ENCODE data around the gene ADGRG3. TPM values are rescaled to one million over a fixed set of nuclear protein-coding genes. Genes with fewer than 3 reads are reported as not detected.

ADGRG3 gene
- total and polyA plus RNA-seq, 2 of the 8 experiments (the other 6 are each of a cell fraction or from before 2014, with no cell fraction given), result 0.28 to 0.98 TPM

GRCh38 chr16:57628008-57628781 is 39.9 kb upstream of the ADGRG3 start, which contains the start of gene ADGRG1 (continued):
- TF ChIP-seq, protein P1, sequence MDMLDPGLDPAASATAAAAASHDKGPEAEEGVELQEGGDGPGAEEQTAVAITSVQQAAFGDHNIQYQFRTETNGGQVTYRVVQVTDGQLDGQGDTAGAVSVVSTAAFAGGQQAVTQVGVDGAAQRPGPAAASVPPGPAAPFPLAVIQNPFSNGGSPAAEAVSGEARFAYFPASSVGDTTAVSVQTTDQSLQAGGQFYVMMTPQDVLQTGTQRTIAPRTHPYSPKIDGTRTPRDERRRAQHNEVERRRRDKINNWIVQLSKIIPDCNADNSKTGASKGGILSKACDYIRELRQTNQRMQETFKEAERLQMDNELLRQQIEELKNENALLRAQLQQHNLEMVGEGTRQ (IDR thresholded peaks at IDR 0.05; ENCODE audit: low read length), result no peak
- no peak for TF ChIP-seq NRF1 (IDR thresholded peaks at IDR 0.05; ENCODE audit: low read depth, low read length)
- no peak for TF ChIP-seq SP2 (IDR thresholded peaks at IDR 0.05; ENCODE audit: low read length)
- no peak for TF ChIP-seq POLR2A (IDR thresholded peaks at IDR 0.05; ENCODE audit: control extremely low read depth in 1 of 2, low read depth in 2 of 2, low read length in 2 of 2)
- TF ChIP-seq BCL11A (IDR thresholded peaks at IDR 0.05; ENCODE audit: low read depth in 2 of 2, low read length in 2 of 2), result no peak
- no peak for TF ChIP-seq NANOG (IDR thresholded peaks at IDR 0.05; ENCODE audit: insufficient read depth, low read depth, low read length, poor library complexity, severe bottlenecking)
- TF ChIP-seq EZH2 (IDR thresholded peaks at IDR 0.05; ENCODE audit: low read depth, low read length, severe bottlenecking), result no peak
- no peak for TF ChIP-seq SIX5 (IDR thresholded peaks at IDR 0.05; ENCODE audit: low read depth, low read length)
- no peak for TF ChIP-seq KDM1A (IDR thresholded peaks at IDR 0.05; ENCODE audit: borderline replicate concordance, low read length)
- TF ChIP-seq KDM5A (IDR thresholded peaks at IDR 0.05; ENCODE audit: low read length), result no peak
- no peak for TF ChIP-seq POLR2AphosphoS5 (IDR thresholded peaks at IDR 0.05; ENCODE audit: low read depth, low read length)
- peak in 1 of 2 experiments; percentile 21; a peak in 1 of 4 replicates for TF ChIP-seq RAD21 (IDR thresholded peaks at IDR 0.05 in 1 of 2, conservative IDR thresholded peaks at IDR 0.05 in 1 of 2; ENCODE audit: low read depth in 2 of 2, low read length in 2 of 2)
- no peak for TF ChIP-seq SAP30 (IDR thresholded peaks at IDR 0.05; ENCODE audit: insufficient read depth, insufficient replicate concordance, low read length)
- no peak for TF ChIP-seq CHD2 (IDR thresholded peaks at IDR 0.05; ENCODE audit: low read length)
- no peak for TF ChIP-seq TBP (IDR thresholded peaks at IDR 0.05; ENCODE audit: low read depth, low read length)
- no peak for TF ChIP-seq CBX5 (IDR thresholded peaks at IDR 0.05; ENCODE audit: low read depth, low read length)
- no peak for TF ChIP-seq RBBP5 (IDR thresholded peaks at IDR 0.05; ENCODE audit: borderline replicate concordance, low read depth, low read length)
- TF ChIP-seq CBX8 (IDR thresholded peaks at IDR 0.05; ENCODE audit: borderline replicate concordance, low read depth, low read length), result no peak
- TF ChIP-seq BACH1 (IDR thresholded peaks at IDR 0.05; ENCODE audit: low read length), result peak; percentile 98
- no peak for TF ChIP-seq KDM4A (IDR thresholded peaks at IDR 0.05; ENCODE audit: low read depth, low read length, severe bottlenecking)
- TF ChIP-seq SP4 (IDR thresholded peaks at IDR 0.05; ENCODE audit: low read length), result no peak
- no peak for TF ChIP-seq ASH2L (IDR thresholded peaks at IDR 0.05; ENCODE audit: low read length)
- no peak for TF ChIP-seq TAF7 (optimal IDR thresholded peaks at IDR 0.05; ENCODE audit: borderline replicate concordance, low read depth, low read length)
- no peak for TF ChIP-seq EP300 (IDR thresholded peaks at IDR 0.05; ENCODE audit: borderline replicate concordance in 1 of 2, low read depth in 2 of 2, low read length in 2 of 2)
